GM12892 (cell line): ENCODE measurements around the gene PHACTR4.
"Not testable (repeated sequence)": the region's sequence is repeated elsewhere in the genome, so short reads cannot be mapped to it uniquely, and the experiment has no call there.

Experiments used
- POLR2A ChIP-seq: IDR thresholded peaks from 2 replicates; pipeline ENCODE4 v1.6.1; 2011; ENCODE audit warnings: low read depth, low read length, control low read depth
- POLR2AphosphoS5 ChIP-seq: IDR thresholded peaks from 2 replicates; pipeline ENCODE4 v1.6.1; 2011; ENCODE audit warnings: low read depth, low read length, control low read depth

DNA sequence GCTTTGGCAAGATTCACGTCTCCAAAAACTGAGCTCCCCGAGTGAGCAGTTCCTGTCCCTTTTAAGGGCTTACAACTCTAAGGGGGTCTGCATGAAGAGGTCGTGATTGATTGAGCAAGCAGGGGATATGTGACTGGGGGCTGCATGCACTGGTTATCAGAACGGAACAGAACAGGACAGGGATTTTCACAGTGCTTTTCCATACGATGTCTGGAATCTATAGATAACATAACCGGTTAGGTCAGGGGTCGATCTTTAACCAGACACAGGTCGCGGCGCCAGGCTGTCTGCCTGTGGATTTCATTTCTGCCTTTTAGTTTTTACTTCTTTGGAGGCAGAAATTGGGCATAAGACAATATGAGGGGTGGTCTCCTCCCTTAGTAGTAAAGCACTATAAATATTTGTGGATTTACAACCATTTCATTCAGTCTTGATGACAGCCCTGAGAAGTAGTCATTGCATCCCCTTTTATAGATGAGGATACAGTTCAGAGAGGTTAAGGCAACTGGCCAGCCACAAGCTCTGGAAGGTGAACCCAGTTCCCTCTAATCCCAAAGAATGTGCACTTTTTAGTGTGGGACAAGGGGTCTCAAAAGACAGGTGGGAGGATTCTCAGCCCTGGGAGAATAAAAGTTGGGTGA lies 155.6 kb downstream of the PHACTR4 start:
- TF ChIP-seq POLR2A, POLR2AphosphoS5: not testable (repeated sequence)
